C4-2B (cell line): ENCODE data around the gene SNX3.

Experiments
- ZFX ChIP-seq: fragments of 450-650 bp; IDR thresholded peaks from 2 replicates; pipeline ENCODE4 v1.6.1; 2017
- TF ChIP-seq, protein P1 (sequence below): fragments of 450-650 bp; conservative IDR thresholded peaks from 2 replicates; pipeline ENCODE4 v1.5.1; 2017; ENCODE audit warnings: mild to moderate bottlenecking

DNA sequence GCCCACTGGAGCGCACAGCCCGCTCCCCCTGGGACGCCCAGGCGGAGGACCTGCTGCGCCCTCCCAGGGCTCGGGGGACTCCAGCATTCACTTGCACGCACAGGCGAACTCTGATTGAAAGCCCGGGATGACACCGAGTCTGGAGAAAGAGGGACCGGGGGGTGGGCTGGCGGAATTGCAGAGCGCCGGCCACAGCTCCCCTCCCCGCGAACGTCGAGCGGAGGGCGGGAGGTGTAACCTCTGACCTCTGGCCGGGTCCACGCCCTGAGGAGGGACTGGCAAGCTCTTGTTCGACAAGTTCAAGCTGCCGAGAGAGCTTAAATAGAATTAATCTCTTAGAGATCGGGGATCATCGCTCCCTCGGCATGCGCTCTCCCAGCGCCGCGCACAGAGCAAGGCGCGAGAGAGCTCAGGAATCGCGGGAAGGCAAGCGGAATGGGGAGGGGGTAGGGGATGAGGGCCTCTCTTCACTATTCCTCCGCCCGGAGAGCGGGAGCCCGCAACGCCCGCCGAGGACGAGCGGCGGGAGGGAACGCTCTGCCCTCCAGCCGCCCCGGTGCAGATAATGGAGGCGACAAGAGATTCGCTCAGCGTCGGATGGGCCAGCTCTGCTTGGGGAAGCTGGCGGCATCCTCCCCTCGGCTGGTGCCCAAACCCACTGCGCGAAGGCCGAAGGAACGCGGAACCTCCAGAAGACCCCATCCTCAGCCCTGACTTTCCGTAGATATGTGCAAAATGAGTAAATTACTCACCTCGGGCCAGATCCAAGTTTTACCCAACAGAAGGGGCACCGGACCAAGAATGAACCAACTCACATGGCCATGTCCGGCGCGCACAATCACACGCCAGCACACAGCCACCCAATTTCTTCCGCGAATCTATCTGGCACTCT, 95.8 kb downstream of the SNX3 start:
- TF ChIP-seq, protein P1, sequence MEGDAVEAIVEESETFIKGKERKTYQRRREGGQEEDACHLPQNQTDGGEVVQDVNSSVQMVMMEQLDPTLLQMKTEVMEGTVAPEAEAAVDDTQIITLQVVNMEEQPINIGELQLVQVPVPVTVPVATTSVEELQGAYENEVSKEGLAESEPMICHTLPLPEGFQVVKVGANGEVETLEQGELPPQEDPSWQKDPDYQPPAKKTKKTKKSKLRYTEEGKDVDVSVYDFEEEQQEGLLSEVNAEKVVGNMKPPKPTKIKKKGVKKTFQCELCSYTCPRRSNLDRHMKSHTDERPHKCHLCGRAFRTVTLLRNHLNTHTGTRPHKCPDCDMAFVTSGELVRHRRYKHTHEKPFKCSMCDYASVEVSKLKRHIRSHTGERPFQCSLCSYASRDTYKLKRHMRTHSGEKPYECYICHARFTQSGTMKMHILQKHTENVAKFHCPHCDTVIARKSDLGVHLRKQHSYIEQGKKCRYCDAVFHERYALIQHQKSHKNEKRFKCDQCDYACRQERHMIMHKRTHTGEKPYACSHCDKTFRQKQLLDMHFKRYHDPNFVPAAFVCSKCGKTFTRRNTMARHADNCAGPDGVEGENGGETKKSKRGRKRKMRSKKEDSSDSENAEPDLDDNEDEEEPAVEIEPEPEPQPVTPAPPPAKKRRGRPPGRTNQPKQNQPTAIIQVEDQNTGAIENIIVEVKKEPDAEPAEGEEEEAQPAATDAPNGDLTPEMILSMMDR: no peak
- no peak for TF ChIP-seq ZFX
